Ectodermal cell (in vitro differentiated cells): Measurements from ENCODE around the gene PLA2G12B. TPM values are rescaled to one million over a fixed set of nuclear protein-coding genes. Genes with fewer than 3 reads are reported as not detected.
"Not testable (repeated sequence)": the region's sequence is repeated elsewhere in the genome, so short reads cannot be mapped to it uniquely, and the experiment has no call there.

Experiments
- H3K27ac ChIP-seq: 2 replicates; pipeline ENCODE4 v1.7.0; 2013; ENCODE audit warnings: mild to moderate bottlenecking, low read depth, low read length; ENCODE audit not compliant: insufficient read depth, poor library complexity, severe bottlenecking
- H3K27me3 ChIP-seq: 2 replicates; pipeline ENCODE4 v1.7.0; 2013; ENCODE audit warnings: mild to moderate bottlenecking, low read length; ENCODE audit not compliant: insufficient read depth, control insufficient read depth, poor library complexity, severe bottlenecking
- H3K36me3 ChIP-seq: one replicate; pipeline ENCODE4 v1.7.0; 2013; ENCODE audit warnings: low read length; ENCODE audit not compliant: control insufficient read depth, insufficient read depth
- H3K4me1 ChIP-seq: one replicate; pipeline ENCODE4 v1.7.0; 2013; ENCODE audit warnings: low read length; ENCODE audit not compliant: control insufficient read depth, insufficient read depth
- H3K4me3 ChIP-seq: 2 replicates; pipeline ENCODE4 v1.7.0; 2013; ENCODE audit warnings: low read depth, low read length, control low read depth; ENCODE audit not compliant: insufficient read depth
- H3K9me3 ChIP-seq: 2 replicates; pipeline ENCODE4 v1.7.0; 2013; ENCODE audit warnings: mild to moderate bottlenecking, low read length, moderate library complexity; ENCODE audit not compliant: control insufficient read depth
- WGBS, 2 experiments: methylation state at CpG; one replicate each; pipeline ENCODE4 v1.1.7; 2013; ENCODE audit warnings: missing lambda C conversion rate in 2 of 2; 5-methylcytosine and 5-hydroxymethylcytosine counted together
- polyA plus RNA-seq, 4 experiments: library from polyadenylated mRNA; stranded (reverse); fragments of 50-300 nt; gene quantifications; one replicate each; pipeline ENCODE4 v1.2.3, GENCODE V29; 2013

PLA2G12B gene
- 0.74 TPM for polyA plus RNA-seq (2013, experiment 1 of 4)
- 0.52 TPM for polyA plus RNA-seq (2013, experiment 2 of 4)
- 0.85 TPM for polyA plus RNA-seq (2013, experiment 3 of 4)
- polyA plus RNA-seq (2013, experiment 4 of 4): 0.89 TPM

GRCh38 chr10:72954596-72955554 is at the start of gene PLA2G12B:
PLA2G12B (minus strand) TSS chr10:72954806; CDS start chr10:72954685, 121 bp downstream.
- Histone ChIP-seq H3K27ac (no peak within 1 kb of the TSS), H3K4me3 (no peak within 1 kb of the TSS), H3K27me3 (no peaks in the 10 kb centered on the region), H3K36me3 (no peaks in the 10 kb centered on the region), H3K9me3 (no peaks in the 10 kb centered on the region), H3K4me1 (peaks cover 24% of the 10 kb centered on the region)
- 71 to 75% methylated on average over 12 of the region's 12 CpGs for WGBS, 2 experiments

GRCh38 chr10:73003822-73004221 is 49.2 kb upstream of the PLA2G12B start:
- Histone ChIP-seq H3K27me3 (no peaks in the 10 kb centered on the region), H3K4me1 (no peaks in the 10 kb centered on the region), H3K9me3 (no peaks in the 10 kb centered on the region), H3K36me3 (no peaks in the 10 kb centered on the region), H3K27ac (no peak overlapping the region), H3K4me3 (no peak overlapping the region)

GRCh38 chr10:73000973-73001372 is 46.4 kb upstream of the PLA2G12B start:
- H3K9me3 ChIP-seq: no peaks in the 10 kb centered on the region
- H3K4me3 ChIP-seq: no peak overlapping the region
- H3K36me3 ChIP-seq: no peaks in the 10 kb centered on the region
- no peaks in the 10 kb centered on the region for H3K4me1 ChIP-seq
- H3K27me3 ChIP-seq: no peaks in the 10 kb centered on the region
- H3K27ac ChIP-seq: no peak overlapping the region
- WGBS, 2 experiments: 95% methylated on average over 3 of the region's 3 CpGs

- Histone ChIP-seq H3K27ac (no peak overlapping the region), H3K4me1 (no peaks in the 10 kb centered on the region), H3K27me3 (no peaks in the 10 kb centered on the region), H3K4me3 (no peak overlapping the region), H3K9me3 (no peaks in the 10 kb centered on the region), H3K36me3 (no peaks in the 10 kb centered on the region)
- 89 to 90% methylated on average over 1 to 2 of the region's 2 CpGs for WGBS, 2 experiments
Measured at GRCh38 chr10:72997099-72997498, 42.5 kb upstream of the PLA2G12B start.

GRCh38 chr10:72995459-72995858 is 40.9 kb upstream of the PLA2G12B start:
- not testable (repeated sequence) for H3K4me1 ChIP-seq, H3K27ac ChIP-seq, H3K36me3 ChIP-seq, H3K9me3 ChIP-seq, H3K4me3 ChIP-seq, H3K27me3 ChIP-seq

GRCh38 chr10:72989771-72990170 is 35.2 kb upstream of the PLA2G12B start:
- not testable (repeated sequence) for H3K27me3 ChIP-seq, H3K4me1 ChIP-seq, H3K4me3 ChIP-seq, H3K27ac ChIP-seq, H3K9me3 ChIP-seq, H3K36me3 ChIP-seq
- WGBS, 2 experiments: 51 to 56% methylated on average over 7 of the region's 7 CpGs

- not testable (repeated sequence) for H3K4me1 ChIP-seq, H3K27ac ChIP-seq, H3K4me3 ChIP-seq, H3K27me3 ChIP-seq, H3K9me3 ChIP-seq, H3K36me3 ChIP-seq
- WGBS, 2 experiments: 91 to 94% methylated on average over 3 to 4 of the region's 4 CpGs
Measured at GRCh38 chr10:72984618-72985017, 30.0 kb upstream of the PLA2G12B start.

- Histone ChIP-seq H3K27me3 (no peaks in the 10 kb centered on the region), H3K9me3 (peaks cover 3% of the 10 kb centered on the region), H3K4me3 (no peak overlapping the region), H3K4me1 (no peaks in the 10 kb centered on the region), H3K36me3 (no peaks in the 10 kb centered on the region), H3K27ac (no peak overlapping the region)
- whole genome bisulfite sequencing, 2 experiments: 87 to 94% methylated on average over 2 of the region's 2 CpGs
Measured at GRCh38 chr10:72981882-72982529, 27.4 kb upstream of the PLA2G12B start.

- Histone ChIP-seq H3K4me1 (no peaks in the 10 kb centered on the region), H3K4me3 (no peak overlapping the region), H3K27ac (no peak overlapping the region), H3K36me3 (no peaks in the 10 kb centered on the region), H3K27me3 (no peaks in the 10 kb centered on the region), H3K9me3 (peaks cover 3% of the 10 kb centered on the region)
- WGBS, 2 experiments: 96 to 97% methylated on average over 4 of the region's 4 CpGs
Measured at GRCh38 chr10:72981028-72981881, 26.6 kb upstream of the PLA2G12B start.

GRCh38 chr10:72980348-72980747 is 25.7 kb upstream of the PLA2G12B start:
- Histone ChIP-seq H3K27me3 (no peaks in the 10 kb centered on the region), H3K27ac (no peak overlapping the region), H3K4me3 (no peak overlapping the region), H3K4me1 (no peaks in the 10 kb centered on the region), H3K36me3 (no peaks in the 10 kb centered on the region), H3K9me3 (peaks cover 3% of the 10 kb centered on the region)
- 95 to 99% methylated on average over 2 of the region's 2 CpGs for WGBS, 2 experiments
